ENCODE data around the gene NELFCD.
"Not testable (repeated sequence)": the region's sequence is repeated elsewhere in the genome, so short reads cannot be mapped to it uniquely, and the experiment has no call there.

The NELFCD gene

GRCh38 chr20:59010321-59010994, 29.4 kb downstream of the NELFCD start:
- H3K27ac ChIP-seq, result no peak overlapping the region
- TF ChIP-seq ZFX (IDR thresholded peaks at IDR 0.05; ENCODE audit: borderline replicate concordance) (no peak), CTCF (IDR thresholded peaks at IDR 0.05) (no peak)

- TF ChIP-seq CTCF (IDR thresholded peaks at IDR 0.05) (no peak), ZFX (IDR thresholded peaks at IDR 0.05; ENCODE audit: borderline replicate concordance) (no peak)
- H3K27ac ChIP-seq, result no peak overlapping the region
These were observed 30.2 kb downstream of the NELFCD start for GRCh38 chr20:59010995-59011873.

- not testable (repeated sequence) for H3K27ac ChIP-seq
These were observed 30.8 kb downstream of the NELFCD start for GRCh38 chr20:59011874-59012157.

GRCh38 chr20:59013031-59013951, 32.2 kb downstream of the NELFCD start:
- TF ChIP-seq ZFX (IDR thresholded peaks at IDR 0.05; ENCODE audit: borderline replicate concordance) (no peak), CTCF (IDR thresholded peaks at IDR 0.05) (no peak)
- no peak overlapping the region for H3K27ac ChIP-seq

GRCh38 chr20:59013959-59014608, 33.0 kb downstream of the NELFCD start:
- TF ChIP-seq ZFX (IDR thresholded peaks at IDR 0.05; ENCODE audit: borderline replicate concordance) (no peak), CTCF (IDR thresholded peaks at IDR 0.05) (no peak)
- no peak overlapping the region for H3K27ac ChIP-seq

- no peak overlapping the region for H3K27ac ChIP-seq
- TF ChIP-seq ZFX (IDR thresholded peaks at IDR 0.05; ENCODE audit: borderline replicate concordance) (no peak), CTCF (IDR thresholded peaks at IDR 0.05) (no peak)
These were observed 33.8 kb downstream of the NELFCD start for GRCh38 chr20:59014680-59015389.

- H3K27ac ChIP-seq, result no peak overlapping the region
- TF ChIP-seq CTCF (IDR thresholded peaks at IDR 0.05), result no peak
- TF ChIP-seq ZFX (IDR thresholded peaks at IDR 0.05; ENCODE audit: borderline replicate concordance), result no peak
These were observed 34.4 kb downstream of the NELFCD start for GRCh38 chr20:59015411-59015810.

All from 22Rv1 (cell line).